ENCODE data around the gene WNT6.
A peak's percentile ranks its signal among the peaks of the same experiment; 100 is the strongest.

Gene WNT6

GRCh38 chr2:218893349-218894150 is 33.9 kb downstream of the WNT6 start:
- DNase-seq (ENCODE audit: low read depth in 2 of 2): no peak

- DNase-seq (ENCODE audit: low read depth in 2 of 2): no peak
Measured at GRCh38 chr2:218894151-218894879, 34.7 kb downstream of the WNT6 start.

GRCh38 chr2:218894880-218895157 is 35.2 kb downstream of the WNT6 start:
- no peak for DNase-seq (ENCODE audit: low read depth in 2 of 2)

- DNase-seq (ENCODE audit: low read depth in 2 of 2): no peak
Measured at GRCh38 chr2:218895326-218895725, 35.7 kb downstream of the WNT6 start.

GRCh38 chr2:218895759-218896500 is 36.3 kb downstream of the WNT6 start:
- no peak for DNase-seq (ENCODE audit: low read depth in 2 of 2)

- peak; percentile 80 to 87 for DNase-seq (ENCODE audit: low read depth in 2 of 2)
Measured at GRCh38 chr2:218896501-218897393, 37.1 kb downstream of the WNT6 start.

GRCh38 chr2:218897394-218898108 is 37.9 kb downstream of the WNT6 start:
- no peak for DNase-seq (ENCODE audit: low read depth in 2 of 2)

- peak; percentile 65 to 79 for DNase-seq (ENCODE audit: low read depth in 2 of 2)
Measured at GRCh38 chr2:218898109-218898878, 38.7 kb downstream of the WNT6 start.

GRCh38 chr2:218899147-218899546 is 39.5 kb downstream of the WNT6 start:
- no peak for DNase-seq (ENCODE audit: low read depth in 2 of 2)

GRCh38 chr2:218902427-218902826 is 42.8 kb downstream of the WNT6 start:
- no peak for DNase-seq (ENCODE audit: low read depth in 2 of 2)

GRCh38 chr2:218904176-218904575 is 44.6 kb downstream of the WNT6 start:
- no peak for DNase-seq (ENCODE audit: low read depth in 2 of 2)

- peak; percentile 89 to 91 for DNase-seq (ENCODE audit: low read depth in 2 of 2)
Measured at GRCh38 chr2:218908721-218909619, 49.4 kb downstream of the WNT6 start.

GRCh38 chr2:218910741-218911140 is 51.1 kb downstream of the WNT6 start:
- no peak for DNase-seq (ENCODE audit: low read depth in 2 of 2)

GRCh38 chr2:218920504-218920903 is 60.9 kb downstream of the WNT6 start:
- DNase-seq (ENCODE audit: low read depth in 2 of 2): no peak

Data from stimulated activated CD4-positive, alpha-beta T cell treated with anti-CD3 and anti-CD28 coated beads, Interleukin-15, amount 100 ng/mL, for 48 hours (primary cell).